Activated T-cell treated with anti-CD3 and anti-CD28 coated beads, Interleukin-2, amount 50 U/mL, for 1 hour (primary cell): ENCODE data around the gene ACSL5.
"Not testable (repeated sequence)": the region's sequence is repeated elsewhere in the genome, so short reads cannot be mapped to it uniquely, and the experiment has no call there.

Source experiments
- DNase-seq: peaks from one replicate; pipeline ENCODE4 v3.0.0-alpha.2; 2020

Gene ACSL5

DNA sequence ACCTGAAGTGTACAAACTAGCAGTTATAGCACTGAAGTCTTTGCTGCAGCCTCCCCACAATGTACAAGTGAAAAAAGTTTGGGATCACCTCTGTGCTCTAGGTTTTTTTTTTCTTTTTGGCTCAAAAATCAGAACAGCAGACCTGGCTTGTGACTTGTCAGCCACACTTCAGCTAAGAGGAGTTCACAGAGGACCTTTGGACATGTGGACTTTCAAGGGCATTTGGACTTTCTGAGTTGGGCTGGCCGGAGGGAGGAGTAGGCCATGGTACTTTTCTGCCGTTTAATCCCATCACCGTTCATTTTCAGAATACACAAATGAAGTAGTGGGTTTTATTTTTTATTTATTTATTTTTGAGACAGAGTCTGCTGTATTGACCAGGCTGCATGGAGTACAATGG lies 21.9 kb upstream of the ACSL5 start:
- no peak for DNase-seq

DNA sequence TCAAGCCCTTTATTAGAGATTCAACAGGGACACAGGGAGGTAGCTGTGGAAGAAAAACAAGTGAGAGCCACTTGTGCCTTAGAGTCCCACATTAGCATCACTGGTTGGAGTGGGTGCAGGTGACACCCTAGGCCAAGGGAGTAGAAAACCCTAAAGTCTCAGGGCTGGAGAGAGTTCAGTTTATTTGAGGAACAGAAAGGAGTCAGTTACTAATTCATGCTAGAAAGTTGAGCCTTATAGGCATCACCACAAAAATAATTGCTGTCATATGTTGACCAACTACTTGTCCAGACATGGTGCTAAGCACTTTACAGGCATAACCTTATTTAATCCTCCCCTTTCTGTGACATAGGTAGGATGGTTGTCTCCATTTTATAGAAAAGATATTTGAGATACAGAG lies 20.9 kb upstream of the ACSL5 start:
- no peak for DNase-seq

DNA sequence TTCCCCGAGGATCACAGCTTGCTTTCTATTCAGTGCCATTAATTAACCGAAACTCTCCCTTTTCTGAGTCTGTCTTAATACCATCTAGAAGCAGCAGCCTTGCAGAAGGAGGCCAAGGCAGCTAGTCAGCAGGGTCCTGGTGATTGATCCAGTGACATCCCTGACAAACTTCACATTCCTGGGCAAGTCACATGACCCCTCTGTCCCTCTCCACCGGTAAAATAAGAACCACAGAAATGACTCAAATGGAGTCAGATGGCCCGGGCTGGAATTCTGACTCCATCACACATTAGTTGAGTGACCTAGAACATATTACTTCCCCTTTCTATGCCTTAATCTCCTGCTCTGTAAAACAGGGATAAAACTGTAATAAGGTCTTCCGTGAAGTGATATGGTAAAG lies 17.2 kb upstream of the ACSL5 start:
- no peak for DNase-seq

DNA sequence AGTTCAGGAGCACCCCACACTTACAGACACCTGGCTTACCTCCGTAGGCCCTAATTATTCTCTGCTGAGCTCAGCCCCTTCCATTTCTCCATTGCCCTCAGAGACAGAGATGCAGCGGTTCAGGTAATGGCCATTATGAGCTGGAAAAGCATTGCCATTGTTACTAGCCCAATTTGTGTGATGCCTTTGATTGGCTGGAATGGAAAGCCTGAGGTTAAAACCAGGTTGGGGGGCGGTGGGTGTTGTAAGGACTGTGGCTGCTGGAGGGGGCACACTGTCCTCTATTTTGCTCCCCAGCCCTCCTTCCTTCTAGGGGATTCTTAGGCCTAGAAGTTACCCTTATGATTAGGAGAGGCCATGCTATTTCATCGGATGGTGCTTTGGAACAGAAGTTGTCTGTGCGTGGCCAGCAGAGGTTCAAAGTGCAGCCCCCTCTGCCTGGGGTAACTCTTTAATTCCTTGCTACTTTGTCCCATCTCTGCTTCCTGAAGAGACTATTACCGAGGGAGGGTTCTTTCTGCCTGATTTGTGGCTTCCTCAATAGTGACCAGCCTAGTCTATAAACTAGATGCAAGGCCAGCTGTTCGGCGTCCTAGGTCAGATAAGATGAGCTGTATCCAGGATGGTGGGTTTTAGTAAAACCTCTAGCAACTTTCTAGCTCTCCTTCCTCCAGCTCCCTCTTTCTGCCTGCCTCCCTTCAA lies 14.2 kb upstream of the ACSL5 start:
- no peak for DNase-seq

DNA sequence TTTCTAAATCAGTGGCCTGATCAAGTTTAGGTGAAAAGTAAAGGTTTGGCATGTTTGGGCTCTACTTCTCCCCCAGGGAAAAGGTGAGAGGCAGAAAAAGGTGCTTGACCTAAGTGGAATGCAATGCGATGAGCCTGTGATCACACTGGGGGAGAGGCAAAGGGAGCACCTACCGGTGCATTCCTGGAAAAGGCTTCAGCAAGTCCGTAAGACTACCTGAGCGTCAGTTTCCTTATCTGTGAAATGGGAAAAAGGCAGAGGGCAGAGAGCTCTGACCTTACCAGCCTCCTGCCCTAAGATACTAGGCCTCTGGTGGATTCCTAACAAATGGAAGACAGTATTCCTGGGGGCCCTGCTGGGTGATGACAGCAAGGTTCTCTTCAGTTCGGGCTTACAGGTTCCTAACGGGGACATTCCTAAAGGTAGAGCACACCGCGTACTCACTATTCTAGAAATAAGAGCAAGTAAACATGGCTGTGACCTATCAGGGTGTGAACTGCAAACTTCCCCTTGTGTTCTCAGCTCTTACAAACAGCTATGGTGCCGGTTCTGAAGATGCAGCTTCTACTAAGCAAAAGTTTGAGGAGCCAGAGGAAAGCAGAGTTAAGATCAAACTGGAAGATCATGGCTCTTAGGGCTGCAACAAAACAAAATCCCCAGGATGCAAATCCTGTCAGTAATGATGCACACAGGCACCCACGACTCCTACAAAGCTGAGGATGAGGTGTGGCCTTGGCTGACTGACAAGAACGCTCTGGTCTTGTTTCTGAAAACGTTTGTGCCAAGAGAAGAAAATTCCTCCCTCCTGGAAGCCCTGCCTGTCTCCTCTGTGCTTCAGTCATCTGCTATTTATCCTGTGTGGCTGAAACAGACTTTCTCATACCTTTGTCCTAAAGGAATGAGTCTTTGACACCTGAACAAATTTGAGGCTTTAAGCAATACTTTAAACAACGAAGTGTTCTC lies 13.3 kb upstream of the ACSL5 start:
- no peak for DNase-seq

DNA sequence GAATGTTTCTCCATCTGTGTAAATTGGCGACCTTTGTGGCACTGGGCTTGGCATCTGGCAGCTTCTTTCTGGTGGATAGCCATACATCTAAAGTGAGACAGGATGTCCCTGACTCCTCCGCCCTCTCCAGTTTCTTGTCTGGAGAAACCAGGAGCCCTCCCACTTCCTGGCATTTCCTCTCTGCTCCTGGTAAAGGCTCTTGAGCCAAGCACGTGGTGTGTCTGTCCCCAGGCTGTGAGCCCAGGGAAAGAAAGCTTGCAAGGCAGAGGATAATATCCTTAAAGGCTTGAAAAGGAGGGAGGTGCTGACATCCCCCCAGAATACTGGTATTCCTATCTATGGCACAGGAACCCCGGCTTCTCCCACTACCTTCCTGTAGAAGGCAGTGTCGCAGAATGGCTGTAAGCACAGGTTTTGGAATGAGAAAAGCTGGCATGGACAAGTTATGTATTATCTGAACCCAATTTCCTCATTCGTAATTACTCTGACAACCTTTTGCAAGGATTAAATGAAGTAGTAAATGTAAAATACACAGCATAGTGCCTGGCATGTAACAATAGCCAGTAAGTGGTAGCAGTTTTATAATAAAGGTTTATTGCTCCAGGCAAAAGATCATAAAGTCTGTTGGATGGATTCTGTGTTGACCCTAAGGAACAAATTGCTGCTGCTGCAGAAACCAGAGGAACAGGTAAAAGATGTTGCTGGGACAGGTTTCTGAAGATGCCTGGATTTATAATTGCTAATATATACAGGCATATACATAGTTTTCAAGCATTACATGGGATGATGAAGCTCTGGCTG lies 11.8 kb upstream of the ACSL5 start:
- no peak for DNase-seq

DNA sequence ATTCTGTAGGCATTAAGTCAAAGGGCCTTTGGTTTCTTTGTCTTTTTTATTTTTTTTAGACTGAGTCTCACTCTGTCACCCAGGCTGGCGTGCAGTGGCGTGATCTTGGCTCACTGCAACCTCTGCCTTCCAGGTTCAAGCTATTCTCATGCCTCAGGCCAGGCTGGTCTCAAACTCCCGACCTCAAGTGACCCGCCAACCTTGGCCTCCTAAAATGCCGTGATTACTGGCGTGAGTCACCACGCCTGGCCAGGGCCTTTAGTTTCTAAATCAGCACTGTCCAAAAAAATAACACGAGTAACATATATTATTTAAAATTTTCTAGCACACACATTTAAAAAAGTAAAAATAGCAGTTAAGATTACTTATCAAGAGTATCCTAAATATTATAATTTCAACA lies 11.1 kb upstream of the ACSL5 start:
- DNase-seq, result no peak

DNA sequence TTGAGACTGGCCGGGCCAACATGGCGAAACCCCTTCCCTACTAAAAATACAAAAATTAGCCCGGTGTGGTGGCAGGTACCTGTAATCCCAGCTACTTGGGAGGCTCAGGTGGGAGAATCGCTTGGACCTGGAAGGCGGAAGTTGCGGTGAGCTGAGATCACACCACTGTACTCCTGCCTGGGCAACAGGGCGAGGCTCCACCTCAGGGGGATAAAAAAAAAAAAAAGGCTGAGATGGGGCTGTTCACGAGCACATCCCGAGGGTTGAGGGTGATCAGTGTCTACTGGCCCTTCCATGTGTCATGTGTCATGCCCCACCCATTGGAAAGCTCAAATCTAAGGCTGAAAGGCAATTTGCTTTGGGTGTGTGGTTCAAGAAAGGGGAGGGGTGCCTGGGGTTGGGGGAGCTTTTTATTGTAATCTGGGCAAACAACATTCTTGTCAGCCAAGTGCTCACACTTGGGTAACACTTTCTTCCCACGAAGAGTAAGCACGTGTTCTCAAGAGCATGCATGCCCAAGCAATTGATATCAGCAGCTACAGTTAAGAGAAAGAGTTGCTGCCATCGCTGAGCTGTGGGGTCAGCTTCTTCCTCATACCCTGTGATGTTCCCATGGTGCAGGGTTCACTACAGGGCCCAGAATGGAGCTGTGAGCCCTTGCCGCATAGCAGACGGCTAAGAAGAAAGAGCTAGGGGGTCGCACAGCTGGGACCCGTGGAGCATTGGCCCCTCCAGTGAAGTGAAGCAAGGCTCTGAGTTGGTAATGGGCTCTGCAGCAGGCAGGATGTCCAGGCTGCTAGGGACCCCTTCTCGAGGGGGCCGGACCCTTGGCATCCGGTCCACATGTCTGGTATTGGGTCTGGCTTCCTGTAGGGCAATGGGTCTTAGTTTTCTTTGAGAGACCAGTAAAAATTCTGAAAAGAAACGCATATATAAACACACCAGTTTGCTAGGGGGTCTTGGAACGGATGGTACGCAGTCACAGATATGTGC lies 9.9 kb upstream of the ACSL5 start:
- DNase-seq, result no peak

DNA sequence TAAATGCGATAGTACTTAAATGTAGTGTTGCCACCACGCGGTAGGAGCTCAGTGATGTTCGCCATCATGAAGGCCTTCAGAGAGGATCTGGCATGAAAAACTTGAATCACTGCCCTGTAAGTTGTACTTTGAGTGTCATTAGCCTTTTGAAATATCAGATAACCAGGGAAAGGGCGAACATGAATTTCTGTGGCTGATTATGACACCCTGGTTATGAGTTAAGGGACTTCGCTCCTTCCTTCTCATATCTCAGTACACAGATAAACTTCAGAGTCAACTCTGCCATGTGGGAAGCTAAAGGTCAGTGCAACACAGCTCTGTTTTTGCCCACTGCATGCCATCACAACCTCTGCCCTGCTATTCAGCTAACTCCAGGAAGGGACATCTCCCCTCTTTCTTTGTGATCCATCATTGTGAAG lies 8.9 kb upstream of the ACSL5 start:
- DNase-seq, result no peak

DNA sequence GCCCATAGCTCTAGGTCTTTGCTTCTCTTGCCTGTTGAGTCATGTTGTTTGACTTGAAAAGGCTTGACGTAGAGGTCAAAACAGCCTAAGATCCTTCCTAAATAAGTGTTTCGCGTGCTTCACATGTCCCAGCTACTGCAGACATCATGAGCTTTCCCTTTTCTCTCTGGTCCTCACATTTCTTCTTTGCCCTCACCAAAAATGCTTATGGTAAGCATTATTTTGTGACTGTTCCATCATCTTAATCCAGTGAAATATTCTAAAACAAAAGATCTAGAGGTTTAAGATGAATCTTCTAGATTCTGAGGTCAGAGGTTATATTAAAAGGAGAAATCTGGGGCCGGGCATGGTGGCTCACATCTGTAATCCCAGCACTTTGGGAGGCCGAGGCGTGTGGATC lies 8.5 kb upstream of the ACSL5 start:
- no peak for DNase-seq

DNA sequence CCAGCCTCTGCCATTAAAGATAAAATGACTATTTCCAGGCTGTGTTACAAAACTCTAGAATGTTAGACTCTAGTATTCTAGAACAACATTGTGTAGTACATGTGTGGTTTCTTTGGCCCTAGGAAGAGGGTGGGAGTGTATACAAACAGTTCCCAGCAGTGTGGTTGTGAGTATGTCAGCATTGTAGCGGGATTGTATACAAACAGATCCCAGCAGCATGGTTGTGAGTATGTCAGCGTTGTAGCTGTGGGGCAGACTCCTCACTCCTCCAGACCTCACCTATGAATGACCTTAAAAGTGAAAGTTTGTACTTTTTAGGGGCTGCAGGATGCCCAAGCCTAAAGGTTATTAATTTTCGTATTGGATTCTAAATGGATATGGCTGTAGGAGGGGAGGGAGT lies 6.9 kb upstream of the ACSL5 start:
- DNase-seq, result no peak

DNA sequence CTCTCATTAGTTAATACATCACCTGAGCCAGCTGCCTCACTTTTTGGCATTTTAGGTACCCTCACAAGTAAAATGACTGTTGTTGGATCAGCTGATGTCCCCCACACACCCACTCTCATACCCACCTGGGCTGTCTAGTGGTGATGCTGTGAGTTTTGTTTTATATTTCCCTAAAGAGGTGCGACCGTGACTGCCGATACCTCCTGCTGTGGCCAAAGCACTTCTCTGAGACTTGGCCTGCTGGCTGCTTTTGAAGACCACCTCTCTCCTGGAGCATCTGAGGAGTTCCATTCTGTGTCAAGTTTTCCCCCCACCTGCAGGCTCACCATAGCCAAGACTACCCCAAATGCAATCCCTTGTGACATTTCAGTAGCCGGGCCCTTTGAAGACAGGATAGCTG lies 6.4 kb upstream of the ACSL5 start:
- no peak for DNase-seq

DNA sequence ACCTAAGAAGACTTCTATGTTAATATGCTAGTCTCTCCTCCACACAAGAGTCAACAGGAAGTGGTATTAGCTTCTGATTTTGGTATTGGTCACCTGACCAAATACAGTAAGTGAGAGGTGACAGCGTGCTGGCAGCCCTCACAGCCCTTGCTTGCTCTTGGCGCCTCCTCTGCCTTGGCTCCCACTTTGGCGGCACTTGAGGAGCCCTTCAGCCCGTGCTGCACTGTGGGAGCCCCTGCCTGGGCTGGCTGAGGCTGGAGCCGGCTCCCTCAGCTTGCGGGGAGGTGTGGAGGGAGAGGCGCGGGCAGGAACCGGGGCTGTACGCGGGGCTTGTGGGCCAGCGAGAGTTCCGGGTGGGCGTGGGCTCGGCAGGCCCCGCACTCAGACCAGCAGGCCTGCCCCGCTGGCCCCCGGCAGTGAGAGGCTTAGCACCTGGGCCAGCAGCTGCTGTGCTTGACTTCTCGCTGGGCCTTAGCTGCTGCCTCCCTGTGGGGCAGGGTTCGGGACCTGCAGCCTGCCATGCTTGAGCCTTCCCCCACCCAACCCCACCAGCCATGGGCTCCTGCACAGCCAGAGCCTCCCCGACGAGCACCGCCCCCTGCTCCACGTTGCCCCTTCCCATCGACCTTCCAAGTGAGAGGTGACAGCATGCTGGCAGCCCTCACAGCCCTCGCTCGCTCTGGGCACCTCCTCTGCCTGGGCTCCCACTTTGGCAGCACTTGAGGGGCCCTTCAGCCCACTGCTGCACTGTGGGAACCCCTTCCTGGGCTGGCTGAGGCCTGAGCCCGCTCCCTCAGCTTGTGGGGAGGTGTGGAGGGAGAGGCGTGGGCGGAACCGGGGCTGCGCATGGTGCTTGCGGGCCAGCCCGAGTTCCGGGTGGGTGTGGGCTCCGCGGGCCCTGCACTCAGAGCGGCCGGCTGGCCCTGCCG lies 4.2 kb upstream of the ACSL5 start:
- no peak for DNase-seq

DNA sequence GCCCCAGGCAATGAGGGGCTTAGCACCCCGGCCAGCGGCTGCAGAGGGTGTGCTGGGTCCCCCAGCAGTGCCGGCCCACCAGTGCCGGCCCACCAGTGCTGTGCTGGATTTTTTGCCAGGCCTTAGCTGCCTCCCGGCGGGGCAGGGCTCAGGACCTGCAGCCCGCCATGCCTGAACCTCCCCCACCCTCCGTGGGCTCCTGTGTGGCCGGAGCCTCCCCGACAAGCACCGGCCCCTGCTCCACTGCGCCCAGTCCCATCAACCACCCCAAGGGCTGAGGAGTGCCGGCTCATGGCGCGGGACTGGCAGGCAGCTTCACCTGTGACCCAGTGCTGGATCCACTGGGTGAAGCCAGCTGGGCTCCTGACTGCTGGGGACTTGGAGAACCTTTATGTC lies 3.5 kb upstream of the ACSL5 start:
- DNase-seq, result no peak

DNA sequence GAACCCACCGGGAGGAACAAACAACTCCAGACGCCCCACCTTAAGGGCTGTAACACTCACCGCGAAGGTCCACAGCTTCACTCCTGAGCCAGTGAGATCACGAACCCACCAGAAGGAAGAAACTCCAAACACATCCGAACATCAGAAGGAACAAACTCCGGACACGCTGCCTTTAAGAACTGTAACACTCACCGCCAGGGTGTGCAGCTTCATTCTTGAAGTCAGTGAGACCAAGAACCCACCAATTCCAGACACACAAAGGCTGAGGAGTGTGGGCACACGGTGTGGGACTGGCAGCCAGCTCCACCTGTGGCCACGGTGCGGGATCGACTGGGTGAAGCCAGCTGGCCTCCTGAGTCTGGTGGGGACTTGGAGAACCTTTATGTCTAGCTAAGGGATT lies 2.6 kb upstream of the ACSL5 start:
- not testable (repeated sequence) for DNase-seq

DNA sequence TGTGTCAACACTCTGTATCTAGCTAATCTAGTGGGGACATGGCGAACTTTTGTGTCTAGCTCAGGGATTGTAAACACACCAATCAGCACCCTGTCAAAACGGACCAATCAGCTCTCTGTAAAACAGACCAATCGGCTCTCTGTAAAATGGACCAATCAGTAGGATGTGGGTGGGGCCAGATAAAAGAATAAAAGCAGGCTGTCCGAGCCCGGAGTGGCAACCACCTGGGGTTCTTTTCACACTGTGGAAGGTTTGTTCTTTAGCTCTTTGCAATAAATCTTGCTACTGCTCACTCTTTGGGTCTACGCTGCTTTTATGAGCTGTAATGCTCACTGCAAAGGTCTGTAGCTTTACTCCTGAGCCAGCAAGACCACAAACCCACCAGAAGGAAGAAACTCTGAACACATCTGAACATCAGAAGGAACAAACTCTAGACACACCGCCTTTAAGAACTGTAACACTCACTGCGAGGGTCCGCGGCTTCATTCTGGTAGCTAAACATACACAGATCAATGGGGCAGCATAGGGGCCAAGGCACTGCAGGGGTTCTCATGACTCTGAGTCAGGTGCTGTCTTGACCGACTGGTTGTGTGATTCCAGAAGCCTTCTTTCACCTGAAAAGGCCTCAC lies 1.6 kb upstream of the ACSL5 start:
- not testable (repeated sequence) for DNase-seq

DNA sequence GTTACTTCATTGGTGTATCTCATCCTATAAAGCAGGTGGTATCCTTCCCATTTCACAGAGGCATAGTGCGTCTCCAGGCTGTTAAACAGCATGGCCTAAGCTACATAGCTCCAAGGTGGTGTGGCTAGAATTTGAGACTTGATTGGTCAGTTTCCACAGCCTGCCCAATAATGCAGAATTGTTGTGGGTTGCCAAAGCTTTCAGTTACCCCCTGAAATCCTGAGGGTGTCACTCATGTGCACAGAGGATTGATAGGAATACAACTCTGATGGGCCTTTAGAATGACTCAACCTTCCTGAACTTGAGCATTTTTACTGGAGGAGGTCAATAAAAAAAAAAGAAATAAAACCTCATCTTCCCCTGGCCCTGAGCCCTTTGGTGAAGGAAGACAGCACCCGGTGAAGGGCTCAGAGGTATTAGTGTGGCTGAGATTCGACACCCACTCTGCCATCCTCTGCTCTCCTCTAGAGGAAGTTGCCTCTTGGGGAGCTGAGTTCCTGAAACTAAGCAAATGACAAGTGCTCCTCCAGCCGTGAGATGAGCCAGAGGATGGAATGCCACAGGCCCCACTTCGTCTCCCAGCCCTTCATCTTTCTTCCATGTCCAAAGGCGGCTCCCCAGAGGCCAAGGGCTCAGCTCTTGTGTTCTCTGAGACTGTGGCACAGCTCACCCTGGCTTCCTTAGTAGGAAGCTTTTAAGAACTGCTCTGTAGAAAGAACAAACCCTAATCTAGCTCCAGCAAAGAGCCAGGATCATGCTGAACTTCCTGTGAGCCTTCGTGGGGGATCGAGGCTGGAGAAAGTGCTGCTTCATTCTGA lies 1.0 kb downstream of the ACSL5 start:
- DNase-seq, result peak; percentile 28

DNA sequence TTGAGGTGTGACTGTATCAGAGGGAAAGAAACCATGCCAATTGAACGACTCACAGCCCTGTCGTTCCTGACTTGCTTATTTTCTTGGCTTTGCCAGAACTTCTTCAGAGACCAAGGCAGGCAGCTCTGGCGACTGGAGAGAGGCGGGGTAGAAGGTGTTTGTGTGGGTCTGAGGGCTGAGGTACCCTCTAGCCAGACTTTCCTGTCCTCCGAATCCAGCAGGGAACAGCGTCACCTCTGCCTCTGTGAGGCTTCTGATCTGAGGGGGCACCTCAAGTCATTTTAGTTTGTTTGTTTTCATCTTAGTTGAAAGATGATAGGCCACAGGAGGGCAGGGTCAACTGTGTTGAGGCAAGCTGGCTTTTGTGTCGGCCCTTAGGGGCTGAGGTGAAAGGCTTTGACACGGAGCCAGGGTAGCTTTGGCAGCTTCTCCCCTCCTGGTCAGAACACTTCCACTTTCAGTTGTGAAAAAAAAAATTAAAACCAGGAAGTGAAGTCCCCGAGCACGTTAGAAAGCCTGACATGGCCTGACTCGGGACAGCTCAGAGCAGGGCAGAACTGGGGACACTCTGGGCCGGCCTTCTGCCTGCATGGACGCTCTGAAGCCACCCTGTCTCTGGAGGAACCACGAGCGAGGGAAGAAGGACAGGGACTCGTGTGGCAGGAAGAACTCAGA lies 1.9 kb downstream of the ACSL5 start:
- peak; percentile 53 for DNase-seq

DNA sequence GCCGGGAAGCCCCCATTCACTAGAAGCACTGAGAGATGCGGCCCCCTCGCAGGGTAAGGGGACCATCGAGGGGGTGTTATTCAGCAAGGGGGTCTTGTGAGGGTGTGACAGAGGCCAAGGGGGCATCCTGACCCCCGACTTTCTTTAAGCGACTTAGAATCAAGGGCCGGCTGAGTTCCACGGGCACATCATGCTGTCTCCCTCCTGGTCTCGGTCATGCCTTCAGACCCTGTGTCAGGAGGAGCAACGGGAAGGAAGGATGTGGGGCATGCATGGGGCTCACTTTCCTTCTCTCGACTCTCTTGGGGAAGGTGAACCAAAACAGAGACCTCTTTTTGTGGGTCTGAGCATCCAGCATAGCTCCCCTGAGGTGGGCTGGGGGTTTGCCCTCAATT lies 2.5 kb downstream of the ACSL5 start:
- no peak for DNase-seq
